Mesenchymal stem cell (in vitro differentiated cells and primary cell): Measurements from ENCODE around the gene ASCC1.

Experiments
- DNase-seq: peaks from one replicate; pipeline ENCODE4 v3.0.0-alpha.2; 2013
- H2AFZ ChIP-seq: one replicate; pipeline ENCODE4 v1.6.1; 2013; ENCODE audit warnings: low read depth, mild to moderate bottlenecking, control low read depth, inconsistent platforms, low read length, moderate library complexity
- H2AK5ac ChIP-seq: 2 replicates; pipeline ENCODE4 v1.6.1; 2013; ENCODE audit warnings: low read length, moderate library complexity, mild to moderate bottlenecking, inconsistent platforms; ENCODE audit not compliant: severe bottlenecking
- H2BK120ac ChIP-seq: one replicate; pipeline ENCODE4 v1.6.1; 2013; ENCODE audit warnings: low read depth, mild to moderate bottlenecking, inconsistent platforms, low read length, moderate library complexity
- H2BK12ac ChIP-seq, 2 experiments: one replicate each; pipeline ENCODE4 v1.6.1; 2013; ENCODE audit warnings: inconsistent platforms in 2 of 2, low read length in 2 of 2, mild to moderate bottlenecking in 2 of 2, moderate library complexity in 2 of 2, control low read depth in 1 of 2
- H2BK15ac ChIP-seq: one replicate; pipeline ENCODE4 v1.6.1; 2013; ENCODE audit warnings: mild to moderate bottlenecking, low read depth, inconsistent platforms; ENCODE audit not compliant: poor library complexity, severe bottlenecking
- H2BK5ac ChIP-seq: 2 replicates; pipeline ENCODE4 v1.6.1; 2013; ENCODE audit warnings: low read depth, mild to moderate bottlenecking, low read length, control low read depth, inconsistent platforms; ENCODE audit not compliant: poor library complexity, severe bottlenecking
- H3K14ac ChIP-seq, 2 experiments: one replicate each; pipeline ENCODE4 v1.6.1; 2013; ENCODE audit warnings: inconsistent platforms in 2 of 2, low read length in 2 of 2, control low read depth in 1 of 2, mild to moderate bottlenecking in 1 of 2, moderate library complexity in 1 of 2
- H3K18ac ChIP-seq, 2 experiments: one replicate each; pipeline ENCODE4 v1.6.1; 2013; ENCODE audit warnings: inconsistent platforms in 2 of 2, low read length in 2 of 2, control low read depth in 1 of 2, low read depth in 1 of 2, mild to moderate bottlenecking in 1 of 2
- H3K23ac ChIP-seq, 2 experiments: one replicate each; pipeline ENCODE4 v1.6.1; 2013; ENCODE audit warnings: inconsistent platforms in 2 of 2, low read length in 2 of 2, mild to moderate bottlenecking in 2 of 2, moderate library complexity in 2 of 2, control low read depth in 1 of 2
- H3K27ac ChIP-seq: 2 replicates; pipeline ENCODE4 v1.5.1; 2013; ENCODE audit warnings: mild to moderate bottlenecking, moderate library complexity, low read length, control low read depth, inconsistent platforms; ENCODE audit not compliant: poor library complexity, severe bottlenecking
- H3K27me3 ChIP-seq, 2 experiments: 2 replicates each; pipeline versions ENCODE4 v1.6.1 to v1.7.0; 2013; ENCODE audit warnings: low read length in 2 of 2, mild to moderate bottlenecking in 2 of 2, moderate library complexity in 2 of 2, control low read depth in 1 of 2, inconsistent platforms in 1 of 2; ENCODE audit not compliant: control insufficient read depth in 1 of 2, insufficient read depth in 1 of 2
- H3K36me3 ChIP-seq, 2 experiments: 2 replicates each; pipeline versions ENCODE4 v1.6.1 to v1.7.0; 2013; ENCODE audit warnings: low read length in 2 of 2, control low read depth in 1 of 2, inconsistent platforms in 1 of 2, low read depth in 1 of 2, mild to moderate bottlenecking in 1 of 2; ENCODE audit not compliant: insufficient read depth in 2 of 2, control insufficient read depth in 1 of 2
- H3K4ac ChIP-seq, 2 experiments: one replicate each; pipeline ENCODE4 v1.6.1; 2013; ENCODE audit warnings: inconsistent platforms in 2 of 2, low read length in 2 of 2, mild to moderate bottlenecking in 2 of 2, moderate library complexity in 2 of 2, control low read depth in 1 of 2, low read depth in 1 of 2
- H3K4me1 ChIP-seq: 2 replicates; pipeline ENCODE4 v1.6.1; 2013; ENCODE audit warnings: low read depth, low read length, control low read depth; ENCODE audit not compliant: control insufficient read depth, insufficient read depth
- H3K4me2 ChIP-seq: 2 replicates; pipeline ENCODE4 v1.6.1; 2013; ENCODE audit warnings: low read length, mild to moderate bottlenecking, inconsistent platforms; ENCODE audit not compliant: poor library complexity, severe bottlenecking
- H3K4me3 ChIP-seq, 2 experiments: 2 replicates each; pipeline versions ENCODE4 v1.5.1 to v1.7.0; 2013; ENCODE audit warnings: low read length in 2 of 2, mild to moderate bottlenecking in 2 of 2, control low read depth in 1 of 2, low read depth in 1 of 2; ENCODE audit not compliant: insufficient read depth in 1 of 2
- H3K79me1 ChIP-seq: replicated peaks from 2 replicates; pipeline ENCODE4 v1.6.1; 2013; ENCODE audit warnings: mild to moderate bottlenecking, control low read depth, low read length, inconsistent platforms; ENCODE audit not compliant: poor library complexity, severe bottlenecking
- H3K9ac ChIP-seq: 2 replicates; pipeline ENCODE4 v1.7.0; 2013; ENCODE audit warnings: mild to moderate bottlenecking, low read length, moderate library complexity
- H3K9me3 ChIP-seq: 2 replicates; pipeline ENCODE4 v1.7.0; 2013; ENCODE audit warnings: mild to moderate bottlenecking, low read length; ENCODE audit not compliant: control insufficient read depth
- H4K8ac ChIP-seq: one replicate; pipeline ENCODE4 v1.6.1; 2013; ENCODE audit warnings: inconsistent platforms, mild to moderate bottlenecking, low read length, moderate library complexity
- H4K91ac ChIP-seq: one replicate; pipeline ENCODE4 v1.6.1; 2013; ENCODE audit warnings: mild to moderate bottlenecking, low read length, inconsistent platforms
- WGBS: methylation state at CpG from one replicate; pipeline ENCODE4 v1.1.7; 2013; ENCODE audit warnings: mixed read lengths; 5-methylcytosine and 5-hydroxymethylcytosine counted together

ASCC1 gene

DNA sequence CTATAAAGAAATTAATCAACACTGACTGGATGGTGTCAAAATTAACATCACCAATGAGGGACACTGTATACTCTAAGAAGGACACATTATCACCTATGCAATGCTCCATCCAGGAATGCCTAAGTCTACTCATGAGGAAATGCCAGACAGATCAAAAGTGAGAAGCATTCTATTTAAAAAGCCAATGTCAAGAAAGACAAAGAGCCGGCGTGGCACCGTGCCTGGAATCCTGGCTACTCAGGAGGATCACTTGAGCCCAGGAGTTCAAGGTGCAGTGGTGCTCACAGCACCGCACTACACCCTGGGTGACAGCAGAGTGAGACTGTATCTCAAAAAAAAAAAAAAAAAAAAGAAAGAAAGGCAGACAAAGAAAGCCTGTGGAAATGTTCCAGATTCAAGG lies 45.8 kb downstream of the ASCC1 start:
- Histone ChIP-seq H2BK12ac (peak overlapping the region; percentile 49 to 69), H3K27ac (peak overlapping the region; percentile 78)
- WGBS = 85% methylated on average over 4 of the region's 4 CpGs

DNA sequence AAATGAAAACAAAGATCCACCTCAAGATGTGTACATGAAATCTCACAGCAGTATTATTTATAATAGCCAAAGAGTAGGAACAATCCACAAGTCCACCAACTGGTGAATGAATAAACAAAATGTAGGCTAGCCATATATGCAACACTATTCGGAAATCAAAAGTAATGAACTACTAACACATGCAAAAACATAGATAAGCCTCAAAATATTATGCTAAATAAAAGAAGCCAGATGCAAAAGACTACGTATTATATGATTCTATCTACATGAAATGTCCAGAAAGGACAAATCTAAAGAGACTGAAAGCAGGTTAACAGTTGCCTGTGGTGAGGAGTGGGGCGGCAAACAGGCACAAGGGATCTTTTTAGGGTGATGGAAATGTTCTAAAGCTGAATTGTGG lies 49.0 kb downstream of the ASCC1 start:
- no peak overlapping the region for H3K18ac ChIP-seq
- peaks cover 0 to 6% of the 10 kb centered on the region in 2 experiments for H3K36me3 ChIP-seq
- no peaks in the 10 kb centered on the region for H3K27me3 ChIP-seq
- H3K4me3 ChIP-seq = no peak overlapping the region
- H3K27ac ChIP-seq = no peak overlapping the region
- no peak overlapping the region for H3K4me2 ChIP-seq
- no peak overlapping the region for H3K14ac ChIP-seq
- no peak overlapping the region for H2AK5ac ChIP-seq
- H2AFZ ChIP-seq = no peak overlapping the region
- peaks cover 2% of the 10 kb centered on the region for H3K4me1 ChIP-seq
- no peak overlapping the region for H3K9ac ChIP-seq
- H3K9me3 ChIP-seq = no peaks in the 10 kb centered on the region
- peaks cover 5% of the 10 kb centered on the region for H3K79me1 ChIP-seq
- H4K8ac ChIP-seq = no peak overlapping the region
- WGBS = 100% methylated on average over 3 of the region's 3 CpGs
- H2BK12ac ChIP-seq = no peak overlapping the region
- H2BK15ac ChIP-seq = no peak overlapping the region
- no peak for DNase-seq
- H2BK120ac ChIP-seq = no peak overlapping the region
- no peak overlapping the region for H3K23ac ChIP-seq
- H2BK5ac ChIP-seq = no peak overlapping the region
- H3K4ac ChIP-seq = no peak overlapping the region
- no peak overlapping the region for H4K91ac ChIP-seq

More for the DNA sequence above, 45.8 kb downstream of the ASCC1 start:
- Histone ChIP-seq H2BK120ac (no peak overlapping the region), H3K36me3 (peaks cover 0 to 6% of the 10 kb centered on the region in 2 experiments), H3K14ac (no peak overlapping the region), H3K27me3 (no peaks in the 10 kb centered on the region), H3K4me3 (no peak overlapping the region), H3K9ac (no peak overlapping the region), H3K4me1 (peaks cover 5% of the 10 kb centered on the region), H3K4me2 (no peak overlapping the region), H2BK5ac (no peak overlapping the region), H3K4ac (peak overlapping the region in 1 of 2 experiments; percentile 78), H2BK15ac (no peak overlapping the region), H4K8ac (peak overlapping the region; percentile 85), H4K91ac (peak overlapping the region; percentile 40), H3K79me1 (peaks cover 5% of the 10 kb centered on the region), H3K9me3 (no peaks in the 10 kb centered on the region), H3K18ac (peak overlapping the region in 1 of 2 experiments; percentile 86), H2AK5ac (no peak overlapping the region), H3K23ac (no peak overlapping the region), H2AFZ (no peak overlapping the region)
- DNase-seq = no peak

DNA sequence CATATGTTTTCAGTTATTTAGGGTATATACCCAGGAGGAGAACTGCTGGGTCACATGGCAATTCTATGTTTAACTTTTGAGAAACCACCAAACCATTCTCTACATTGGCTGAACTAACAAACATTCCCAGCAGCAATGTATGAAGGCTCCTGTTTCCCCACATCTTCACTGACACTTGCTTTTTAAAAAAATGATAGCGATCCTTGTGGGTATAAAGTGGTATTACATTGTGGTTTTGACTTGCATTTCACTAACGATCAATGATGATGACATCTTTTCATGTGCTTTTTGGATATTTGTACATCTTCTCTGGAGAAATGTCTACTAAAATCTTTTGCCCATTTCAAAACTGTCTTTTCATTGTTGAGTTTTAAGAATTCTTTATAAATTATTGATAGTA lies 51.5 kb downstream of the ASCC1 start:
- no peak overlapping the region for H2AFZ ChIP-seq
- H3K14ac ChIP-seq = no peak overlapping the region
- no peak overlapping the region for H2BK120ac ChIP-seq
- H3K27ac ChIP-seq = no peak overlapping the region
- peak; percentile 35 for DNase-seq
- H2BK5ac ChIP-seq = no peak overlapping the region
- WGBS = no CpG with 5 or more reads among the region's 2 CpGs
- no peak overlapping the region for H4K8ac ChIP-seq
- H2BK12ac ChIP-seq = no peak overlapping the region
- H3K9me3 ChIP-seq = no peaks in the 10 kb centered on the region
- H3K4me2 ChIP-seq = no peak overlapping the region
- H2BK15ac ChIP-seq = no peak overlapping the region
- no peak overlapping the region for H3K23ac ChIP-seq
- H3K4ac ChIP-seq = no peak overlapping the region
- H2AK5ac ChIP-seq = no peak overlapping the region
- no peaks in the 10 kb centered on the region for H3K4me1 ChIP-seq
- H3K4me3 ChIP-seq = no peak overlapping the region
- no peak overlapping the region for H3K9ac ChIP-seq
- peaks cover 0 to 17% of the 10 kb centered on the region in 2 experiments for H3K36me3 ChIP-seq
- H3K18ac ChIP-seq = no peak overlapping the region
- peaks cover 5% of the 10 kb centered on the region for H3K79me1 ChIP-seq
- no peak overlapping the region for H4K91ac ChIP-seq
- H3K27me3 ChIP-seq = no peaks in the 10 kb centered on the region

GRCh38 chr10:72162978-72163377 lies 53.1 kb downstream of the ASCC1 start:
- Histone ChIP-seq H2AK5ac (no peak overlapping the region), H3K4me1 (no peaks in the 10 kb centered on the region), H4K91ac (no peak overlapping the region), H3K4me3 (no peak overlapping the region), H2BK12ac (no peak overlapping the region), H3K14ac (no peak overlapping the region), H3K79me1 (peaks cover 5% of the 10 kb centered on the region), H4K8ac (no peak overlapping the region), H2BK5ac (no peak overlapping the region), H2BK120ac (no peak overlapping the region), H3K4ac (no peak overlapping the region), H3K4me2 (no peak overlapping the region), H2AFZ (no peak overlapping the region), H3K9me3 (no peaks in the 10 kb centered on the region), H3K9ac (no peak overlapping the region), H3K27ac (no peak overlapping the region), H2BK15ac (no peak overlapping the region), H3K27me3 (no peaks in the 10 kb centered on the region), H3K23ac (no peak overlapping the region), H3K36me3 (peaks cover 0 to 11% of the 10 kb centered on the region in 2 experiments), H3K18ac (no peak overlapping the region)
- peak; percentile 24 for DNase-seq
- 100% methylated on average over 1 of the region's 1 CpG for WGBS
